HL-60 (cell line): Measurements from ENCODE around the gene AHDC1.

Experiments
- DNase-seq, 2 experiments: peaks; one replicate each; pipeline ENCODE4 v3.0.0-alpha.2; 2010 to 2020; ENCODE audit warnings: low read depth in 1 of 2, low spot score in 1 of 2
- H3K27ac ChIP-seq: fragments of 250-450 bp; sonication (Bioruptor Pico); replicated peaks from 2 replicates; pipeline ENCODE4 v1.5.1; 2020; ENCODE audit warnings: mild to moderate bottlenecking, moderate library complexity
- H3K27me3 ChIP-seq: fragments of 250-450 bp; sonication (Bioruptor Pico); 2 replicates; pipeline ENCODE4 v1.5.1; 2021; ENCODE audit warnings: mild to moderate bottlenecking, moderate library complexity; ENCODE audit not compliant: insufficient read depth, poor library complexity, severe bottlenecking
- H3K4me3 ChIP-seq: replicated peaks from 2 replicates; pipeline ENCODE4 v1.5.1; 2011; ENCODE audit warnings: mild to moderate bottlenecking, control low read depth, low read length; ENCODE audit not compliant: insufficient read depth
- GABPA ChIP-seq: IDR thresholded peaks from 2 replicates; pipeline ENCODE4 v1.6.1; 2012; ENCODE audit warnings: low read depth
- POLR2AphosphoS5 ChIP-seq: IDR thresholded peaks from 2 replicates; pipeline ENCODE4 v1.6.1; 2012; ENCODE audit warnings: low read depth
- SPI1 ChIP-seq: IDR thresholded peaks from 2 replicates; pipeline ENCODE4 v1.6.1; 2012; ENCODE audit warnings: low read depth, mild to moderate bottlenecking, borderline replicate concordance
- TF ChIP-seq, protein P1 (sequence below): IDR thresholded peaks from 2 replicates; pipeline ENCODE4 v1.6.1; 2012; ENCODE audit warnings: low read depth; ENCODE audit not compliant: insufficient replicate concordance
- TF ChIP-seq, protein P2 (sequence below): IDR thresholded peaks from one replicate; pipeline ENCODE4 v1.5.1; 2011; ENCODE audit warnings: low read length, control low read depth, inconsistent platforms; ENCODE audit not compliant: insufficient read depth

Gene AHDC1

DNA sequence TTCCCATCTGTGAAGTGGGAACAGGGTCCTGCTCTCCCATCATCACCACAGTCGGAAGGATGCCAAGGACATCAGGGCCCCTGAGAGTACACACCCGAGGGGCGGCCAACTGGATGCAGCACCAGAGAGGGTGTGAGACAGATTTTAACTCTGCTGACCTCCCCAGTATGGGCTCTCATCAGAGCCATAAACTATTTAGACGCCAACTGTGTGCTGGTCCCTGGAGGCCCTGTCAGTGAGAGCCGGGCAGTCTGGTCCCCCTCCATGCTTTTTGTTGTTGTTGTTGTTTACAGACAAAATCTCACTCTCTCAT lies 29.3 kb upstream of the AHDC1 start:
- Histone ChIP-seq H3K27me3 (no peaks in the 10 kb centered on the region), H3K4me3 (peak overlapping the region; percentile 49), H3K27ac (peak overlapping the region; percentile 84)
- no peak for TF ChIP-seq GABPA
- TF ChIP-seq, protein P1, sequence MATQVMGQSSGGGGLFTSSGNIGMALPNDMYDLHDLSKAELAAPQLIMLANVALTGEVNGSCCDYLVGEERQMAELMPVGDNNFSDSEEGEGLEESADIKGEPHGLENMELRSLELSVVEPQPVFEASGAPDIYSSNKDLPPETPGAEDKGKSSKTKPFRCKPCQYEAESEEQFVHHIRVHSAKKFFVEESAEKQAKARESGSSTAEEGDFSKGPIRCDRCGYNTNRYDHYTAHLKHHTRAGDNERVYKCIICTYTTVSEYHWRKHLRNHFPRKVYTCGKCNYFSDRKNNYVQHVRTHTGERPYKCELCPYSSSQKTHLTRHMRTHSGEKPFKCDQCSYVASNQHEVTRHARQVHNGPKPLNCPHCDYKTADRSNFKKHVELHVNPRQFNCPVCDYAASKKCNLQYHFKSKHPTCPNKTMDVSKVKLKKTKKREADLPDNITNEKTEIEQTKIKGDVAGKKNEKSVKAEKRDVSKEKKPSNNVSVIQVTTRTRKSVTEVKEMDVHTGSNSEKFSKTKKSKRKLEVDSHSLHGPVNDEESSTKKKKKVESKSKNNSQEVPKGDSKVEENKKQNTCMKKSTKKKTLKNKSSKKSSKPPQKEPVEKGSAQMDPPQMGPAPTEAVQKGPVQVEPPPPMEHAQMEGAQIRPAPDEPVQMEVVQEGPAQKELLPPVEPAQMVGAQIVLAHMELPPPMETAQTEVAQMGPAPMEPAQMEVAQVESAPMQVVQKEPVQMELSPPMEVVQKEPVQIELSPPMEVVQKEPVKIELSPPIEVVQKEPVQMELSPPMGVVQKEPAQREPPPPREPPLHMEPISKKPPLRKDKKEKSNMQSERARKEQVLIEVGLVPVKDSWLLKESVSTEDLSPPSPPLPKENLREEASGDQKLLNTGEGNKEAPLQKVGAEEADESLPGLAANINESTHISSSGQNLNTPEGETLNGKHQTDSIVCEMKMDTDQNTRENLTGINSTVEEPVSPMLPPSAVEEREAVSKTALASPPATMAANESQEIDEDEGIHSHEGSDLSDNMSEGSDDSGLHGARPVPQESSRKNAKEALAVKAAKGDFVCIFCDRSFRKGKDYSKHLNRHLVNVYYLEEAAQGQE: no peak
- TF ChIP-seq POLR2AphosphoS5: no peak
- TF ChIP-seq, protein P2, sequence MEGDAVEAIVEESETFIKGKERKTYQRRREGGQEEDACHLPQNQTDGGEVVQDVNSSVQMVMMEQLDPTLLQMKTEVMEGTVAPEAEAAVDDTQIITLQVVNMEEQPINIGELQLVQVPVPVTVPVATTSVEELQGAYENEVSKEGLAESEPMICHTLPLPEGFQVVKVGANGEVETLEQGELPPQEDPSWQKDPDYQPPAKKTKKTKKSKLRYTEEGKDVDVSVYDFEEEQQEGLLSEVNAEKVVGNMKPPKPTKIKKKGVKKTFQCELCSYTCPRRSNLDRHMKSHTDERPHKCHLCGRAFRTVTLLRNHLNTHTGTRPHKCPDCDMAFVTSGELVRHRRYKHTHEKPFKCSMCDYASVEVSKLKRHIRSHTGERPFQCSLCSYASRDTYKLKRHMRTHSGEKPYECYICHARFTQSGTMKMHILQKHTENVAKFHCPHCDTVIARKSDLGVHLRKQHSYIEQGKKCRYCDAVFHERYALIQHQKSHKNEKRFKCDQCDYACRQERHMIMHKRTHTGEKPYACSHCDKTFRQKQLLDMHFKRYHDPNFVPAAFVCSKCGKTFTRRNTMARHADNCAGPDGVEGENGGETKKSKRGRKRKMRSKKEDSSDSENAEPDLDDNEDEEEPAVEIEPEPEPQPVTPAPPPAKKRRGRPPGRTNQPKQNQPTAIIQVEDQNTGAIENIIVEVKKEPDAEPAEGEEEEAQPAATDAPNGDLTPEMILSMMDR: no peak
- TF ChIP-seq SPI1: no peak
- DNase-seq: no peak

- TF ChIP-seq, protein P2: no peak
- TF ChIP-seq GABPA (no peak), POLR2AphosphoS5 (peak; percentile 83), SPI1 (peak; percentile 75; the same call in 1 of the 2 replicates)
- TF ChIP-seq, protein P1: no peak
- Histone ChIP-seq H3K27ac (peak overlapping the region; percentile 84), H3K27me3 (no peaks in the 10 kb centered on the region), H3K4me3 (0 out of 2 replicates have a peak overlapping the region, but pooled peaks have one; percentile 2)
- DNase-seq: peak; percentile 66 to 83
These were observed 28.7 kb upstream of the AHDC1 start for GRCh38 chr1:27632387-27633297.

- TF ChIP-seq SPI1 (no peak), POLR2AphosphoS5 (no peak), GABPA (no peak)
- TF ChIP-seq, protein P2: no peak
- TF ChIP-seq, protein P1: no peak
- H3K27me3 ChIP-seq: no peaks in the 10 kb centered on the region
- peak in 1 of 2 experiments; percentile 78 for DNase-seq
- no peak overlapping the region for H3K4me3 ChIP-seq
- peak overlapping the region; percentile 84 for H3K27ac ChIP-seq
These were observed 27.0 kb upstream of the AHDC1 start for GRCh38 chr1:27630859-27631491.
